HUES48 (cell line): ENCODE measurements around the gene DAGLA.
"Not testable (repeated sequence)": the region's sequence is repeated elsewhere in the genome, so short reads cannot be mapped to it uniquely, and the experiment has no call there.

ENCODE experiments used
- H3K27ac ChIP-seq: one replicate; pipeline ENCODE4 v1.7.0; 2013; ENCODE audit warnings: low read depth, low read length, inconsistent platforms
- H3K27me3 ChIP-seq: 2 replicates; pipeline ENCODE4 v1.6.1; 2013; ENCODE audit warnings: mild to moderate bottlenecking, low read length; ENCODE audit not compliant: control insufficient read depth, insufficient read depth
- H3K36me3 ChIP-seq: 2 replicates; pipeline ENCODE4 v1.6.1; 2013; ENCODE audit warnings: low read length; ENCODE audit not compliant: control insufficient read depth, insufficient read depth
- H3K4me1 ChIP-seq: 2 replicates; pipeline ENCODE4 v1.6.1; 2013; ENCODE audit warnings: mild to moderate bottlenecking, low read length; ENCODE audit not compliant: control insufficient read depth, insufficient read depth
- H3K4me3 ChIP-seq: 2 replicates; pipeline ENCODE4 v1.5.1; 2013; ENCODE audit warnings: mild to moderate bottlenecking, low read depth, low read length
- H3K9ac ChIP-seq: 2 replicates; pipeline ENCODE4 v1.6.1; 2013; ENCODE audit warnings: mild to moderate bottlenecking, low read depth, low read length, moderate library complexity
- H3K9me3 ChIP-seq: 2 replicates; pipeline ENCODE4 v1.6.1; 2013; ENCODE audit warnings: low read length; ENCODE audit not compliant: control insufficient read depth, insufficient read depth

Gene DAGLA

GRCh38 chr11:61650781-61651571 lies 29.2 kb upstream of the DAGLA start:
- no peaks in the 10 kb centered on the region for H3K4me1 ChIP-seq
- H3K9me3 ChIP-seq: no peaks in the 10 kb centered on the region
- no peak overlapping the region for H3K4me3 ChIP-seq
- no peak overlapping the region for H3K27ac ChIP-seq
- no peaks in the 10 kb centered on the region for H3K36me3 ChIP-seq
- H3K27me3 ChIP-seq: no peaks in the 10 kb centered on the region
- H3K9ac ChIP-seq: no peak overlapping the region

- H3K4me3 ChIP-seq: no peak overlapping the region
- H3K27ac ChIP-seq: no peak overlapping the region
- no peaks in the 10 kb centered on the region for H3K27me3 ChIP-seq
- H3K9ac ChIP-seq: no peak overlapping the region
- no peaks in the 10 kb centered on the region for H3K36me3 ChIP-seq
- H3K4me1 ChIP-seq: peaks cover 5% of the 10 kb centered on the region; the same call in 1 of the 2 replicates
- no peaks in the 10 kb centered on the region for H3K9me3 ChIP-seq
Measured at GRCh38 chr11:61652135-61652534, 28.1 kb upstream of the DAGLA start.

- no peak overlapping the region for H3K9ac ChIP-seq
- no peaks in the 10 kb centered on the region for H3K27me3 ChIP-seq
- H3K4me1 ChIP-seq: peaks cover 20% of the 10 kb centered on the region
- H3K9me3 ChIP-seq: no peaks in the 10 kb centered on the region
- H3K4me3 ChIP-seq: no peak overlapping the region
- no peaks in the 10 kb centered on the region for H3K36me3 ChIP-seq
- no peak overlapping the region for H3K27ac ChIP-seq
Measured at GRCh38 chr11:61654397-61654829, 25.8 kb upstream of the DAGLA start.

- not testable (repeated sequence) for H3K4me3 ChIP-seq, H3K27me3 ChIP-seq, H3K9me3 ChIP-seq, H3K36me3 ChIP-seq, H3K9ac ChIP-seq
- Histone ChIP-seq H3K27ac (peak overlapping the region; percentile 20), H3K4me1 (peaks cover 21% of the 10 kb centered on the region)
Measured at GRCh38 chr11:61655266-61656159, 24.7 kb upstream of the DAGLA start.

- H3K36me3 ChIP-seq: no peaks in the 10 kb centered on the region
- H3K9ac ChIP-seq: no peak overlapping the region
- H3K4me3 ChIP-seq: no peak overlapping the region
- H3K27ac ChIP-seq: no peak overlapping the region
- H3K27me3 ChIP-seq: no peaks in the 10 kb centered on the region
- no peaks in the 10 kb centered on the region for H3K9me3 ChIP-seq
- H3K4me1 ChIP-seq: peaks cover 21% of the 10 kb centered on the region
Measured at GRCh38 chr11:61656347-61657077, 23.7 kb upstream of the DAGLA start.

GRCh38 chr11:61657566-61658290 lies 22.5 kb upstream of the DAGLA start:
- H3K9me3 ChIP-seq: no peaks in the 10 kb centered on the region
- no peak overlapping the region for H3K4me3 ChIP-seq
- no peak overlapping the region for H3K9ac ChIP-seq
- H3K4me1 ChIP-seq: peaks cover 21% of the 10 kb centered on the region
- no peaks in the 10 kb centered on the region for H3K27me3 ChIP-seq
- no peaks in the 10 kb centered on the region for H3K36me3 ChIP-seq
- H3K27ac ChIP-seq: no peak overlapping the region

- H3K4me1 ChIP-seq: peaks cover 21% of the 10 kb centered on the region
Measured at GRCh38 chr11:61659413-61660196, 20.6 kb upstream of the DAGLA start.

GRCh38 chr11:61660997-61661396 lies 19.2 kb upstream of the DAGLA start:
- H3K27ac ChIP-seq, H3K9ac ChIP-seq, H3K36me3 ChIP-seq, H3K27me3 ChIP-seq, H3K9me3 ChIP-seq, H3K4me3 ChIP-seq: not testable (repeated sequence)
- peaks cover 21% of the 10 kb centered on the region for H3K4me1 ChIP-seq

More at GRCh38 chr11:61659413-61660196, 20.6 kb upstream of the DAGLA start:
- H3K27me3 ChIP-seq: no peaks in the 10 kb centered on the region
- no peak overlapping the region for H3K27ac ChIP-seq
- H3K9ac ChIP-seq: no peak overlapping the region
- no peak overlapping the region for H3K4me3 ChIP-seq
- H3K36me3 ChIP-seq: no peaks in the 10 kb centered on the region
- no peaks in the 10 kb centered on the region for H3K9me3 ChIP-seq

GRCh38 chr11:61666684-61667297 lies 13.4 kb upstream of the DAGLA start:
- Histone ChIP-seq H3K27me3 (no peaks in the 10 kb centered on the region), H3K27ac (peak overlapping the region; percentile 60), H3K9ac (no peak overlapping the region), H3K9me3 (no peaks in the 10 kb centered on the region), H3K4me3 (no peak overlapping the region), H3K36me3 (no peaks in the 10 kb centered on the region), H3K4me1 (peaks cover 4% of the 10 kb centered on the region; the same call in 1 of the 2 replicates)
